A549 (cell line): ENCODE results near the gene MYLK. TPM values are rescaled to one million over a fixed set of nuclear protein-coding genes. Genes with fewer than 3 reads are reported as not detected.
"Not testable (repeated sequence)": the region's sequence is repeated elsewhere in the genome, so short reads cannot be mapped to it uniquely, and the experiment has no call there.

Experiments
- ATAC-seq, 2 experiments: fragments of 200-7000 bp in 1 of 2; fragments of >200 bp in 1 of 2; cut with Nextera tagmentation in 1 of 2; cut with Tn5 transposase in 1 of 2; 3 replicates each; pipeline versions ENCODE4 v1.8.0 to v1.9.1; 2018 to 2020; ENCODE audit warnings: mild to moderate bottlenecking in 1 of 2, moderate library complexity in 1 of 2
- CTCF ChIA-PET: fragments of 300-600 bp; sonication (Branson Sonifier 250); formaldehyde crosslinking; extraction: SDS; loops from one replicate; lab custom pipeline; 2021; ENCODE audit warnings: antibody characterized with exemption, inconsistent platforms; lab: Yijun Ruan, JAX
- POLR2A ChIA-PET: fragments of 350-600 bp; formaldehyde crosslinking; extraction: SDS; loops from one replicate; lab custom pipeline; 2021; ENCODE audit warnings: antibody characterized with exemption, inconsistent platforms; lab: Yijun Ruan, JAX
- DNase-seq, 2 experiments: peaks; one replicate each; pipeline versions ENCODE4 v3.0.0 to v3.0.0-alpha.2; 2011 to 2016; ENCODE audit warnings: low read depth in 1 of 2, low spot score in 1 of 2
- FAIRE-seq: peaks from 2 replicates; lab custom pipeline; 2011; peaks lifted over from hg19 to GRCh38; lab: Jason Lieb, UNC
- H3K27ac ChIP-seq, 2 experiments: fragments of >200 bp; sonication (Bioruptor Twin); formaldehyde crosslinking; 3 replicates each; pipeline ENCODE4 v1.5.1; 2016 to 2017
- H3K4me1 ChIP-seq: fragments of >200 bp; sonication (Bioruptor Twin); formaldehyde crosslinking; 3 replicates; pipeline ENCODE4 v1.6.1; 2016
- H3K4me2 ChIP-seq: fragments of >200 bp; sonication (Bioruptor Twin); formaldehyde crosslinking; 3 replicates; pipeline ENCODE4 v1.6.1; 2016
- H3K4me3 ChIP-seq: fragments of >200 bp; sonication (Bioruptor Twin); formaldehyde crosslinking; 3 replicates; pipeline ENCODE4 v1.5.1; 2016
- H3K9me3 ChIP-seq: fragments of >200 bp; sonication (Bioruptor Twin); formaldehyde crosslinking; 3 replicates; pipeline ENCODE4 v1.6.1; 2016
- BCL3 ChIP-seq: fragments of >200 bp; sonication (Bioruptor Twin); formaldehyde crosslinking; IDR thresholded peaks from 3 replicates; pipeline ENCODE4 v1.6.1; 2016
- BHLHE40 ChIP-seq: IDR thresholded peaks from 2 replicates; pipeline ENCODE4 v1.6.1; 2012; ENCODE audit warnings: low read depth, low read length, inconsistent platforms
- CBX8 ChIP-seq: fragments of 200-600 bp; sonication (generic); IDR thresholded peaks from 2 replicates; pipeline ENCODE4 v1.6.1; 2016
- CEBPB ChIP-seq, 2 experiments: fragments of >200 bp in 1 of 2; sonication (Bioruptor Twin) in 1 of 2; formaldehyde crosslinking in 1 of 2; IDR thresholded peaks; 2 replicates each; pipeline ENCODE4 v1.6.1; 2012 to 2016
- CHD2 ChIP-seq: fragments of 150-350 bp; IDR thresholded peaks from 2 replicates; pipeline ENCODE4 v1.6.1; 2014; ENCODE audit warnings: low read length; ENCODE audit not compliant: partially characterized antibody
- E2F6 ChIP-seq: IDR thresholded peaks from 2 replicates; pipeline ENCODE4 v1.6.1; 2012; ENCODE audit warnings: low read depth, borderline replicate concordance
- EHF ChIP-seq: fragments of 250-450 bp; sonication (Bioruptor Pico); IDR thresholded peaks from 2 replicates; pipeline ENCODE4 v1.5.0; 2020; ENCODE audit warnings: mild to moderate bottlenecking
- EHMT2 ChIP-seq: fragments of 200-600 bp; sonication (generic); IDR thresholded peaks from 2 replicates; pipeline ENCODE4 v1.6.1; 2016; ENCODE audit warnings: antibody characterized with exemption, low read depth, mild to moderate bottlenecking, moderate library complexity
- ELK1 ChIP-seq: fragments of 150-350 bp; IDR thresholded peaks from 2 replicates; pipeline ENCODE4 v1.6.1; 2014; ENCODE audit warnings: low read depth, mild to moderate bottlenecking, low read length
- ESRRA ChIP-seq: fragments of 150-350 bp; IDR thresholded peaks from 2 replicates; pipeline ENCODE4 v1.6.1; 2014; ENCODE audit warnings: mild to moderate bottlenecking, low read length, borderline replicate concordance
- GATA3 ChIP-seq: IDR thresholded peaks from 2 replicates; pipeline ENCODE4 v1.6.1; 2012; ENCODE audit warnings: borderline replicate concordance
- HDAC2 ChIP-seq: fragments of 200-600 bp; sonication (generic); IDR thresholded peaks from 2 replicates; pipeline ENCODE4 v1.6.1; 2016
- HMGXB4 ChIP-seq: fragments of 250-450 bp; sonication (Bioruptor Pico); IDR thresholded peaks from 2 replicates; pipeline ENCODE4 v1.5.0; 2021; ENCODE audit warnings: mild to moderate bottlenecking, moderate library complexity, borderline replicate concordance
- HOXB13 ChIP-seq: fragments of 250-450 bp; sonication (Bioruptor Pico); IDR thresholded peaks from 2 replicates; pipeline ENCODE4 v1.5.0; 2020; ENCODE audit warnings: low read depth, mild to moderate bottlenecking, moderate library complexity
- KDM1A ChIP-seq: fragments of 200-600 bp; sonication (generic); IDR thresholded peaks from 2 replicates; pipeline ENCODE4 v1.6.1; 2016; ENCODE audit warnings: low read depth, mild to moderate bottlenecking
- MAFK ChIP-seq: fragments of 450-650 bp; IDR thresholded peaks from 2 replicates; pipeline ENCODE4 v1.6.1; 2014; ENCODE audit not compliant: partially characterized antibody
- MYC ChIP-seq: IDR thresholded peaks from 2 replicates; pipeline ENCODE4 v1.6.1; 2012; ENCODE audit warnings: mild to moderate bottlenecking, inconsistent platforms, low read length, improper control_type of control experiment, borderline replicate concordance
- NFE2L2 ChIP-seq: fragments of 150-350 bp; conservative IDR thresholded peaks from 2 replicates; pipeline ENCODE4 v1.6.1; 2014; ENCODE audit warnings: low read length
- SREBF2 ChIP-seq: fragments of 450-650 bp; IDR thresholded peaks from 2 replicates; pipeline ENCODE4 v1.6.1; 2014; ENCODE audit warnings: mild to moderate bottlenecking, moderate library complexity
- USF2 ChIP-seq: fragments of 450-650 bp; IDR thresholded peaks from 2 replicates; pipeline ENCODE4 v1.6.1; 2014; ENCODE audit warnings: antibody characterized with exemption
- WGBS: methylation state at CpG from one replicate; pipeline ENCODE4 v1.1.6; 2017; ENCODE audit errors: missing lambda C conversion rate; 5-methylcytosine and 5-hydroxymethylcytosine counted together
- polyA plus RNA-seq, 4 experiments: library from polyadenylated mRNA; depleted of rRNA in 3 of 4; stranded (reverse); fragments of >200 nt; fragmentation: RNase III in 1 of 4; extraction: RNeasy Plus Mini Kit Qiagen cat#74134 plus additional on column Dnase treatment in 1 of 4; gene quantifications; 2 replicates in 3 of 4; 3 replicates in 1 of 4; pipeline ENCODE4 v1.2.3, GENCODE V29; 2011 to 2017

The MYLK gene
- polyA plus RNA-seq, 2 of the 4 experiments (the other 2 are of a cell fraction), result 16.9 to 17.4 TPM

GRCh38 chr3:123712077-123712860 lies 171.9 kb downstream of the MYLK start:
- ChIA-PET POLR2A (no interaction called here), CTCF (interaction anchor here (4.4 to 45.3 kb wide), 3 partner anchors 9 to 62 kb away, joined by 25 to 829 read pairs (median 43); no protein-coding TSS in a partner anchor)
- 79% methylated on average over 14 of the region's 14 CpGs for WGBS
- no peak overlapping the region for H3K4me2 ChIP-seq
- H3K4me3 ChIP-seq, result no peak overlapping the region
- no peak overlapping the region for H3K27ac ChIP-seq
- no peaks in the 10 kb centered on the region for H3K4me1 ChIP-seq
- no peak for ATAC-seq
- TF ChIP-seq MAFK, result peak; percentile 84
- no peak for TF ChIP-seq CEBPB (IDR thresholded peaks at IDR 0.05)
- TF ChIP-seq CHD2, result no peak
- TF ChIP-seq GATA3, result no peak
- H3K9me3 ChIP-seq, result no peaks in the 10 kb centered on the region
- DNase-seq, result no peak
- no peak for FAIRE-seq

- CTCF ChIA-PET, result interaction anchor here (4.4 to 45.3 kb wide), 3 partner anchors 8 to 61 kb away, joined by 25 to 829 read pairs (median 43); no protein-coding TSS in a partner anchor
- TF ChIP-seq NFE2L2 (no peak), SREBF2 (no peak), BHLHE40 (no peak), E2F6 (no peak), MYC (no peak)
- no peak for ATAC-seq
- no peak for FAIRE-seq
- Histone ChIP-seq H3K4me3 (no peak overlapping the region), H3K27ac (no peak overlapping the region), H3K9me3 (no peaks in the 10 kb centered on the region), H3K4me2 (no peak overlapping the region), H3K4me1 (no peaks in the 10 kb centered on the region)
- POLR2A ChIA-PET, result no interaction called here
- 96% methylated on average over 3 of the region's 3 CpGs for WGBS
- DNase-seq, result no peak
Measured at GRCh38 chr3:123711356-123711755, 172.8 kb downstream of the MYLK start.

- FAIRE-seq, result no peak
- TF ChIP-seq ELK1, result no peak
- TF ChIP-seq EHMT2, result no peak
- no peak for TF ChIP-seq EHF (CRISPR knock-in tag)
- TF ChIP-seq KDM1A, result no peak
- no peak for TF ChIP-seq ESRRA
- no peak for TF ChIP-seq CBX8
- no peak for TF ChIP-seq BCL3
- no peak for TF ChIP-seq HOXB13 (CRISPR knock-in tag)
- TF ChIP-seq HDAC2, result no peak
- TF ChIP-seq HMGXB4 (CRISPR knock-in tag), result no peak
- TF ChIP-seq USF2, result no peak
- POLR2A ChIA-PET, result no interaction called here
Measured at GRCh38 chr3:123708531-123708930, 175.6 kb downstream of the MYLK start.

GRCh38 chr3:123707641-123708040 lies 176.5 kb downstream of the MYLK start:
- WGBS, result 88% methylated on average over 2 of the region's 7 CpGs

More at GRCh38 chr3:123708531-123708930, 175.6 kb downstream of the MYLK start:
- DNase-seq, result no peak
- WGBS, result 87% methylated on average over 7 of the region's 10 CpGs
- Histone ChIP-seq H3K4me1 (no peaks in the 10 kb centered on the region), H3K4me2 (no peak overlapping the region), H3K27ac (no peak overlapping the region), H3K4me3 (no peak overlapping the region), H3K9me3 (no peaks in the 10 kb centered on the region)
- no peak for ATAC-seq
- CTCF ChIA-PET, result interaction anchor here (45.3 kb wide), 1 partner anchor 58 kb away, joined by 829 read pairs; no protein-coding TSS in a partner anchor

More at GRCh38 chr3:123707641-123708040, 176.5 kb downstream of the MYLK start:
- H3K4me3 ChIP-seq, H3K9me3 ChIP-seq, FAIRE-seq, H3K4me1 ChIP-seq, H3K4me2 ChIP-seq, DNase-seq, H3K27ac ChIP-seq, ATAC-seq: not testable (repeated sequence)
- POLR2A ChIA-PET, result interaction anchor here (0.7 kb wide), 1 partner anchor 901 kb away, joined by 3 read pairs; no protein-coding TSS in a partner anchor
- CTCF ChIA-PET, result interaction anchor here (1.3 to 45.3 kb wide), 5 partner anchors 9 to 57 kb away, joined by 3 to 829 read pairs (median 7); no protein-coding TSS in a partner anchor
